Keratinocyte (primary cell): ENCODE measurements around the gene CRYM. TPM values are rescaled to one million over a fixed set of nuclear protein-coding genes. Genes with fewer than 3 reads are reported as not detected.

ENCODE experiments used
- DNase-seq: peaks from one replicate; pipeline ENCODE4 v3.0.0-alpha.2; 2011; ENCODE audit warnings: low read depth, missing footprints, low spot score
- FAIRE-seq: peaks from 2 replicates; lab custom pipeline; 2011; peaks lifted over from hg19 to GRCh38; lab: Jason Lieb, UNC
- H2AFZ ChIP-seq: 2 replicates; pipeline ENCODE4 v1.6.0; 2012; ENCODE audit warnings: low read length, control low read depth, inconsistent platforms; ENCODE audit not compliant: control insufficient read depth
- H3K27ac ChIP-seq: 2 replicates; pipeline ENCODE4 v1.5.1; 2011; ENCODE audit warnings: low read length; ENCODE audit not compliant: control insufficient read depth, insufficient read depth
- H3K27me3 ChIP-seq: 3 replicates; pipeline ENCODE4 v1.6.0; 2011; ENCODE audit warnings: low read length; ENCODE audit not compliant: control insufficient read depth, insufficient read depth; ENCODE audit errors: extremely low read depth
- H3K36me3 ChIP-seq, 2 experiments: 2 replicates in 1 of 2; 3 replicates in 1 of 2; pipeline ENCODE4 v1.5.1; 2011; ENCODE audit warnings: low read length in 2 of 2, mild to moderate bottlenecking in 1 of 2; ENCODE audit not compliant: control insufficient read depth in 2 of 2, insufficient read depth in 2 of 2; ENCODE audit errors: extremely low read depth in 1 of 2
- H3K4me1 ChIP-seq: 3 replicates; pipeline ENCODE4 v1.5.1; 2011; ENCODE audit warnings: low read length; ENCODE audit not compliant: control insufficient read depth, insufficient read depth; ENCODE audit errors: extremely low read depth
- H3K4me2 ChIP-seq: 3 replicates; pipeline ENCODE4 v1.6.0; 2011; ENCODE audit warnings: low read depth, low read length; ENCODE audit not compliant: control insufficient read depth, insufficient read depth; ENCODE audit errors: extremely low read depth
- H3K4me3 ChIP-seq, 3 experiments: fragments of 200-600 bp in 1 of 3; sonication (generic) in 1 of 3; 2 replicates in 2 of 3; 3 replicates in 1 of 3; pipeline ENCODE4 v1.5.1; 2011 to 2016; ENCODE audit warnings: low read length in 3 of 3, mild to moderate bottlenecking in 3 of 3, control low read depth in 2 of 3, inconsistent platforms in 1 of 3, low read depth in 1 of 3, mixed read lengths in 1 of 3, mixed run types in 1 of 3, moderate library complexity in 1 of 3; ENCODE audit not compliant: control insufficient read depth in 2 of 3, insufficient read depth in 2 of 3; ENCODE audit errors: extremely low read depth in 1 of 3
- H3K79me2 ChIP-seq: 2 replicates; pipeline ENCODE4 v1.6.0; 2012; ENCODE audit warnings: low read length; ENCODE audit not compliant: control insufficient read depth, insufficient read depth
- H3K9ac ChIP-seq: 3 replicates; pipeline ENCODE4 v1.6.0; 2011; ENCODE audit warnings: low read length; ENCODE audit not compliant: control insufficient read depth, insufficient read depth; ENCODE audit errors: extremely low read depth
- H3K9me1 ChIP-seq: 3 replicates; pipeline ENCODE4 v1.6.0; 2011; ENCODE audit warnings: low read length; ENCODE audit not compliant: control insufficient read depth, insufficient read depth; ENCODE audit errors: extremely low read depth
- H3K9me3 ChIP-seq: 2 replicates; pipeline ENCODE4 v1.5.1; 2012; ENCODE audit warnings: low read depth, low read length; ENCODE audit not compliant: control insufficient read depth
- H4K20me1 ChIP-seq: 3 replicates; pipeline ENCODE4 v1.6.0; 2011; ENCODE audit warnings: low read length; ENCODE audit not compliant: control insufficient read depth, insufficient read depth; ENCODE audit errors: extremely low read depth
- CTCF ChIP-seq, 3 experiments: IDR thresholded peaks in 1 of 3; conservative IDR thresholded peaks in 1 of 3; optimal IDR thresholded peaks in 1 of 3; 2 replicates in 2 of 3; 3 replicates in 1 of 3; pipeline versions ENCODE3 to v1.5.1; 2011; ENCODE audit warnings: low read length in 3 of 3, mild to moderate bottlenecking in 3 of 3, moderate library complexity in 2 of 3, control low read depth in 1 of 3, inconsistent platforms in 1 of 3; ENCODE audit not compliant: insufficient read depth in 2 of 3; ENCODE audit errors: extremely low read depth in 1 of 3
- EZH2 ChIP-seq: IDR thresholded peaks from one replicate; pipeline ENCODE4 v1.6.1; 2012; ENCODE audit warnings: inconsistent platforms, mild to moderate bottlenecking, low read length, moderate library complexity
- dilution Hi-C: fragments of 300-500 bp; cut with MboI; formaldehyde crosslinking; loops from one replicate; pipeline ENCODE4 v1.7.0; 2020; ENCODE audit warnings: low sequenced_read_pairs; ENCODE audit not compliant: extremely low pct_ligation_motif_present
- polyA plus RNA-seq, 5 experiments: library from polyadenylated mRNA; depleted of rRNA in 3 of 5; stranded (reverse) in 3 of 5; stranded (forward) in 1 of 5; unstranded in 1 of 5; fragments of >200 nt; gene quantifications; 1 replicate in 1 of 5; 2 replicates in 3 of 5; 3 replicates in 1 of 5; pipeline versions ENCODE4 v1.2.1 to v1.2.3, GENCODE V29; 2011 to 2012; ENCODE audit warnings: missing spikeins in 2 of 5, low read depth in 1 of 5, low replicate concordance in 1 of 5

Gene CRYM
- polyA plus RNA-seq, 1 donor (not counting 4 experiments of a cell fraction or from before 2014, with no cell fraction given), result 0.18 TPM

GRCh38 chr16:21268236-21268635 is 9.9 kb downstream of the CRYM start:
- Histone ChIP-seq H2AFZ (no peak overlapping the region), H3K27me3 (no peaks in the 10 kb centered on the region), H4K20me1 (no peaks in the 10 kb centered on the region), H3K4me1 (no peaks in the 10 kb centered on the region), H3K36me3 (no peaks in the 10 kb centered on the region), H3K27ac (no peak overlapping the region), H3K9me1 (no peaks in the 10 kb centered on the region), H3K9me3 (no peaks in the 10 kb centered on the region), H3K4me2 (no peak overlapping the region), H3K4me3 (no peak overlapping the region), H3K9ac (no peak overlapping the region), H3K79me2 (no peaks in the 10 kb centered on the region)
- dilution Hi-C loops, result no loop called here
- DNase-seq, result no peak
- FAIRE-seq, result no peak
- TF ChIP-seq CTCF (optimal IDR thresholded peaks at IDR 0.05 in 1 of 3, IDR thresholded peaks at IDR 0.05 in 1 of 3, conservative IDR thresholded peaks at IDR 0.05 in 1 of 3; ENCODE audit: extremely low read depth in 1 of 3, insufficient read depth in 2 of 3, low read length in 3 of 3) (no peak), EZH2 (no peak)

DNA sequence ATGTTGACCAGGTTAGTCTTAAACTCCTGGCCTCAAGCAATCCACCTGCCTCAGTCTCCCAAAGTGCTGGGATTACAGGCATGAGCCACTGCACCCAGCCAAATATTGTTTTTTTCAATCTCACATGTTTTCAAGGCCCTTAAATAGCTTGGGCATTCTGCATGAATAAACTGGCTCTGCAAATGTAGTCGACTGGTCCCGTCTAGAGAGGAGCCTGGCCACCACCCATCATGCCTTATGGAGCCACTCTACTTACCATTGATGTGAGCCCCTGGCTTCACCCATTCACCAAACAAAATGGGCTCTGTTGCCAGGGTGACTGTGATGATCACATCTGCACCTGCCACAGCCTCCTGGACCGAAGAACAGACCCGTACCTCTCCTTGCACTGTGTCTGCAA is 10.8 kb downstream of the CRYM start:
- Histone ChIP-seq H3K9me3 (no peaks in the 10 kb centered on the region), H3K4me3 (no peak overlapping the region), H3K79me2 (no peaks in the 10 kb centered on the region), H3K4me2 (no peak overlapping the region), H3K4me1 (no peaks in the 10 kb centered on the region), H2AFZ (no peak overlapping the region), H3K9ac (no peak overlapping the region), H3K27ac (no peak overlapping the region), H4K20me1 (no peaks in the 10 kb centered on the region), H3K36me3 (no peaks in the 10 kb centered on the region), H3K27me3 (no peaks in the 10 kb centered on the region), H3K9me1 (no peaks in the 10 kb centered on the region)
- no peak for DNase-seq
- dilution Hi-C loops, result no loop called here
- TF ChIP-seq EZH2, result no peak
- no peak for TF ChIP-seq CTCF (optimal IDR thresholded peaks at IDR 0.05 in 1 of 3, IDR thresholded peaks at IDR 0.05 in 1 of 3, conservative IDR thresholded peaks at IDR 0.05 in 1 of 3; ENCODE audit: extremely low read depth in 1 of 3, insufficient read depth in 2 of 3, low read length in 3 of 3)
- no peak for FAIRE-seq
